ENCODE data around the gene HRH3.

HRH3 gene

GRCh38 chr20:62243906-62244515 lies 23.9 kb upstream of the HRH3 start:
- DNase-seq (ENCODE audit: low spot score) = no peak

- DNase-seq (ENCODE audit: low spot score) = no peak
Observed at GRCh38 chr20:62243106-62243505, 23.0 kb upstream of the HRH3 start.

DNA sequence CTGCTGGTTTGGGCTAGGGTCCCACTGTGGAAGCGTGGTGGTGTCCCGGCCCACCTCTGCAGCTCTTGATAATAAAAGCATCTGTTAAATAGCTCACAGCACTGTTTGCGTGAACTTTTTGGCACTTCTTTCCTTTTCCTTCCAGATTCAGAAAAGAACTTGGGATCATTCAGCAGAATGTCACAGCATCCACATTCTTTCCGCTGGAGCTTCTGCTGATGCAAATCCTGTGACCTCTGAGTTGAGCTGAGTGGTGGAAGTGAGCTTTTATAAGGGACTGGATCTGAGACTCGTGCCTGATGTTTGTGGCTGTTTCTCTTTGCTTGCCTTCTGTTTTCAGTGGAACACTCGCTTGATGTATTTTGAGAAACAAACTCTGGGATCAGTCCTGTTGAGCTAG lies 22.1 kb upstream of the HRH3 start:
- no peak for DNase-seq (ENCODE audit: low spot score)

DNA sequence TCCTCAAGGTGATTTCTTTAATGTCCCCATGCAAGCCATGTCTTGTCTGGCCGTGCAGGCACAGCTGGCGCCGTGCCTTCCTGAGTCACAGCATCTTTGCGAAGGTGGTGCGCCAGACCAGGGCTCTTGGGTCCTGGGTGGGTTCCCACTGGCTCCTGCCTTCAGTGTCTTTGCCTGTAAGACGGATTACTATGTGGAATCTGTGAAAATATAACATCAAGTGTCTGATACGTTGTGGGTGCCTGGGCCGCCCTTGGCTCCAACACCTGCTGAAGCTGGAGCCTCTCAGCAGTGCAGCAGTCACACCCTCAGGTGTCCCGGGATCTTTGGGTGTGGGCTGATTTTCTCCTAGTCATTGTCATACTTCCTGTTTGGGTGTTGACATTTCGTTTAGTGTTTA lies 21.4 kb upstream of the HRH3 start:
- DNase-seq (ENCODE audit: low spot score) = no peak

GRCh38 chr20:62240020-62240685 lies 20.1 kb upstream of the HRH3 start:
- no peak for DNase-seq (ENCODE audit: low spot score)

DNA sequence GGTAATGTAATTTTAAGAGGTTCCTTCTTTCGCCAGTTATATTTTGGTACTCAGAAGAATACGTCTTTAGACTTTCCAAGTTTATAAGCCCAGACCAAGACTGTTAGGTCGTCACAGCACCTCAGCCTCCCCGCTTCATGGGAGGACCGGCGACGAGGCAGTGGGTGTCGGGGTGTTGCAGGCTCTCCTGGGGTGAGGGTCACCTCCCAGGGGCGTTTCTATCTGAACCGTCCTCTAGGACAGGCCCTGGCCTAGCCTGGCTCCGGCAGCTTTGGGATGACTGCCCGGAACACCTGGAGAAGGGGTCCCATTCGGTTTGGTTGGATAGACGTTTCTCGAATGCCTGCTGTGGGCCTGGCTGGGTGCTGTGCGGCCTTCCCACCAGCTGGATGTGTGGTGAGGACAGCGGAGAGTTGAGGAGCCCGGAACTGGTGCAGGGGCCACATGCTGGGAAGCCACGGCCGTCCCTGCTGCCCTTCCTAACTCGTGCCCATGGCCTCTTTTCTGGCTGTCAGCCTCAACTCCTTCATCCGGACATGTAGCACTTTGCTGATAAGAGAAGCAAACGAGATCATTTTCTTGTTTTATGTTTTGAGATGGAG lies 19.3 kb upstream of the HRH3 start:
- no peak for DNase-seq (ENCODE audit: low spot score)

DNA sequence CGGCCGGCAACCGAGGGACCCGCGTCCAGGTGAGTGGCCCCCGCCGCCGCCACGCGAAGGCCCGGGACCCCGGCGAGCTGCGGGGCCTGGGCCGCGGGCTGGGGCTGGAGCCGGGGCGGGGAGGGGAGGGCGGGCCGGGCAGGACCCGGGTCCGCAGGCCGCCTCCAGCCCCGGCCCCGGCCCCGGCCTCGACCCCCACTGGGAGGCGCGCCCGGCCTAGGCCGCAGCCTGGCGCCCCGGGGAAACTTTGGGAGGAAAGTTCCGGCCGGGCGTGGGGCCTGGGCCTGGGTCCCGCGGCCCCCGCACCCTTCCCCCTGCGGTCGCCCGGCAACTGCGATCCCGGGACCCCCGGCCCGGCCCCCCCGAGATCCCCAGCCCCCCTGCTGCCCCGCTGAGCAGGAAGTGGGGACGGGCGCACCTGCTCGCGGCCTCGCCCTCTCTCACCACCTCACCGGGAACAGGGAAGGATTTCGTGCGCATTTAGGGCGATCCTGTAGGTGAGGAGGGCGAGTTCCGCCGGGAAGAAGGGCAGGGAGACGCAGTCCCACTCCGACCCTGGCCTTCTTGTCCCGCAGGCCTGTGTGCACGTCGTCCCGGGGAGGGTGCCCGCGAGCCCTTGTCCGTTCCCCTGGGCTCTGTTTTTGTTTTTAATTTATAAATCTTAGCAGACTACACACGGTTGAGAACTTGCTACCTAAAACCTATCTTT lies 18.6 kb upstream of the HRH3 start:
- no peak for DNase-seq (ENCODE audit: low spot score)

- peak; percentile 99 for DNase-seq (ENCODE audit: low spot score)
Observed at GRCh38 chr20:62237801-62238568, 17.9 kb upstream of the HRH3 start, which contains the start of gene OSBPL2. Gene OSBPL2 (plus strand): TSS chr20:62238521. CDS start chr20:62256185, 17,664 bp downstream.

- no peak for DNase-seq (ENCODE audit: low spot score)
Observed at GRCh38 chr20:62237514-62237800, 17.4 kb upstream of the HRH3 start.

GRCh38 chr20:62236766-62237513 lies 16.9 kb upstream of the HRH3 start:
- DNase-seq (ENCODE audit: low spot score) = no peak

- no peak for DNase-seq (ENCODE audit: low spot score)
Observed at GRCh38 chr20:62236200-62236599, 16.1 kb upstream of the HRH3 start.

DNA sequence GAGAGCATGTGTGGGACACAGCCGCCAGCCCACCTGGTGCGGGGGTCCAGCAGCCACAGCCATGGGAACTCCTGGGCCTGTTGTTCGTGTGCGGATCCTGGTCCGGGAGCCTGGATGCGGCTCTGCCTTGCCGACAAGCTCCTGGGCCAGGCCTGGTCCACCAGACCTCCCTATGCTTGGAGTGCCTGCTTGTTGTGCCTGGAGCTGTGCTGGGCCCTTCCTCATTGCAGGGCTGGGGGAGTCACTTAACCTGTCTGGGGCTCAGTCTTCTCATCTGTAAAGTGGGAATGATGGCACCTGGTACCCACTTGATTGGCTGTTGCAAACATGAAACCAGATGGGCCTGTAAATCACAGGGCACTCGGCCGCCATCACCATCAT lies 15.7 kb upstream of the HRH3 start:
- no peak for DNase-seq (ENCODE audit: low spot score)

DNA sequence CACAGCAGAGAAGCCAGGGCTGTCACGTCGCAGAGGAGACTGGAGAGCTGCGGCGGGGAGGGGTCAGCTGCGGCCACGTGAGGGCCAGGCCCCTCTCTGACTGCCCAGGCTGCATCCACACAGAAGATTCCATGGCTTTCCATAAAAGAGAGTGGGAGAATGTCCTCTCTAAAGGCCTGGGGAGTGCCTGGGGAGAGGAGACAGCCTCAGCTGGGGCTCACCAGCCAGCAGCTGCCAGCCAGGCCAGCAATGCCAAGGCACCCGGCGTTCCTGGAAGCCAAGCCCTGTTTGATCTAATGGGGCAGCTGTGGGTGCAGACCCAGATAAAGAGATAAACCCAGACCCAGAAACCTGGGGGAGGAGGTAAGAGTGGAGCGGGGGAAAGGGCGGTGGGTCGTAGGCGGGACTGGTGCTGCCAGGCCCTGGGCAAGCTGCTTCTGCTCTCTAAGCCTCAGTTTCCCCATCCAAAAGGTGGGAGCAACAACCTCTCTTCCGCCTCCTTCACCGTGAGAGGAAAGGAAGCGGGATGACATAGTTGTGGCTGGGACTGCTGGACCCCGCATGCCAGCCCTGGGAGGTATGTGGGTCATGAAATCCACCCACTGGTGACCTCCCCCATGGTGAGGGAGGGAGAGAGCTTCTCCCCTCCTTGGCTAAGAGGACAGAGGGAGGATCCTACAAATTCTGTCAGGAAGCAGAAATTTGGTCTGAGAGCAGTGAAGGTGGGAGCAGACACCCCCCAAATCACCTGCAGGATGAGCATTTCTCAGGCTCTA lies 15.1 kb upstream of the HRH3 start:
- no peak for DNase-seq (ENCODE audit: low spot score)

DNA sequence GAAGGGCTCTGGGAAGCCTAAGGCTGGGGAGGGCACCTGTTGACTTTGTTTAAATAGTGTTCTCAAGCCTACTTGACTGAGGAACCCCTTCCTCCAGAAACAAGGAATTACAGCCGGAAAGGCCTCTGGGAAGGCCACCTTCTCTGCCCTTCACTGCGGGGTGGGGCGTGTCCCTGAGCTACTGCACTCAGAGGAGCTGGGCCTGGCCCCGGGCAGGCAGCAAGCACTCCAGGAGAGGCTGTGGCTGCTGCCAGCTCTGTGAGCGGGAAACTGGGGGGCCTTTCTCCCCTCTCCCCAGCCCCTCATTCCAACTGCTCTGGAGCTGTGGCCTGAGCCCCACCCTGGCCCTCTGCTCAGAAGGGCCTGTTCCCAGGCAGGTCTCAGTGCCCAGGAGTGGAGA lies 14.3 kb upstream of the HRH3 start:
- no peak for DNase-seq (ENCODE audit: low spot score)

DNA sequence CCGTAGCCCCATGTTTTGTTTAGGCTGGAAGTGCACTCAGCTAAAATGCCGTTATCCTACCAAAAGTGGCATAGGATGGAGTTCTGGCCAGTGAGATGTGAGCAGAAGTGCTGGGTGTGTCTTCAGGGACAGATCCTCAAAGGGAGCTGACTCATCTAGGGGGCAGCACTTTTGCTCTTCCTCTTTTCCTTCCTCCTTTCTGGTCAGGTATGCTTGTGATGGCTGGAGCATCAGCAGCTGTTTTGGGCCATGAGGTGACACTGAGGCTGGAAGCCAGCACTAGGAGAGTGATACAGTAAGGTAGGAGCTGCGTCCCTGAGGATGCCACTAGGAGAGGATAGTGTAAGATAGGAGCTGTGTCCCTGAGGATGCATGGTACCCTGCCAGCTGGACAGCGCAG lies 13.6 kb upstream of the HRH3 start:
- DNase-seq (ENCODE audit: low spot score) = no peak

DNA sequence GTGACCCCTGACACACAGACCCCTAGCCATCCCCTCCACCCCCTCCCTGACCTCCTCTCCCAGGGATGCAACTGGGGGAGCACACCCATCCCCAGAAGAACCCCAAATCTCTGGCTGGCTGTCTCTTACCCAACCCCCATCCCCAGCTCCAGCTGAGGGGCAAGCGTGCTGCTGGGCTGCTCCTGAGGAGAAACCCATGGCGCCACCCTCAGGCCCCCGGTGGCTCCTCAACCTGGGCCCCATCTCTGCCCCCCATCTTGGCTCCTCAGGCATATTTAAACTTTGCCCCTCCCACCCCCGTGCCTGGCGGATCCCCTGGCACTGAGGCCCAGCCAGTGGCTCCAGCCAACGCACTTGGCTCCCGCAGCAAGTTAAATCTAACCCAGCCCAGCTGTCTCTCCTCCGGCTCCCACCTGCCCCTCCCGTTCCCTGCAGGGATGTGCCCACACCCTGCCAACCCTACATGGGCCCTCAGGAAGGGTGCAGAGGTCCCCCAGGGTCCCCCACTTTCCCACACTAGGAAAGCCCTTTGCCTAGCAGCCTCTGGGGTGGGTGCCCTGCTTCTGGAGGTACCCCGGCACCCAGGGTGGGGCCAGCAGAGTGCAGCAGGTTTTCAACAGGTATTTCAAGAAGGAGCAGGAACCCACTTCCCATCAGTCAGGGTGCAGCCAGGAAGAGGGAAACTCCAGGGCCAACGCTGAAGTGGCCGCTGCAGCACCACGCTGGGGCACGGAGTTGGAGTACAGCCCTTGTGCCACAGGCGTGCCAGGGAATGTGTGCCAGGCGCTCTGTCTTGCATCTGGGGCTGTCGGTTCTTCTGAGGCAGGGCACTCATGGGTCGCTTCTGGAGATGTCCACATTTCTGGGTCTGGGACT lies 12.9 kb upstream of the HRH3 start:
- no peak for DNase-seq (ENCODE audit: low spot score)

DNA sequence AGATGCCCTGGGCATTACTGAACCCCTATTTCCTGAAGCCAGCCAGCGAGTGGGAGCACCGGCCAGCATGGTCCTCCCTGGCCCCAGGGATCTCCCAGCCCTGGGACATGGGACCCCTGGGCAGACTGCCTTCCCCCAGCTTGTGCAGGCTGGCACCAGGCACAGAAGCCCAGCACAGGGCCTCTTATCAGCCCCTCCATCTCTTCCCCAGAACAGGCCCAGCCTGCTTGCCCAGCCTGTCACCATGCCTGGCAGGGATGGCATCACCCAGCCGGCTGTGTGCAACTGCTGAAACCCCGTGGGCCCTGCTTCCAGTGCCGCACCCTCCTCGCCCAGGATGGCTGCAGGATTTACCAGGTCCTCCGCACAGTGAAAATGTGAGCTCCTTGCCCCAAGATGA lies 12.1 kb upstream of the HRH3 start:
- DNase-seq (ENCODE audit: low spot score) = no peak

GRCh38 chr20:62231292-62231691 lies 11.2 kb upstream of the HRH3 start:
- DNase-seq (ENCODE audit: low spot score) = no peak

DNA sequence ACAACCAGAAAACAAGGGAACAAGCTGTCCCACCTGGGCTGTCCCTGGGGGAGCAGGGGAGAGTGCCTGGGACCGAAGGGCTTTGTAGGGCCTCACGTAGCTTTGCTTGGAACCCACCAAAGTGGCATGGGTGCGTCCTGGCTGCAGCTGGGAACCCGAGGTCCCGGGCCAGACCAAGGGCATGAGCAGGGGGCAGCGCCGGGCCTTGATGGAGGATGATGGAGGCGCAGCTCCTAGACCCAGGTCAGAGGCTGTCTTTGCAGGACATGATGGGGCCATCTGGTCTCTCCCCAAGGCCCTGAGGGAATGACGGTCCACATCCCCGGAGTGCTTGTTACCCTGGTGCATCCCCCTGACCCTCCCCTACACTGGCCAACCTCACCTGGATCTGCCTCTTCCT lies 10.6 kb upstream of the HRH3 start:
- DNase-seq (ENCODE audit: low spot score) = no peak

DNA sequence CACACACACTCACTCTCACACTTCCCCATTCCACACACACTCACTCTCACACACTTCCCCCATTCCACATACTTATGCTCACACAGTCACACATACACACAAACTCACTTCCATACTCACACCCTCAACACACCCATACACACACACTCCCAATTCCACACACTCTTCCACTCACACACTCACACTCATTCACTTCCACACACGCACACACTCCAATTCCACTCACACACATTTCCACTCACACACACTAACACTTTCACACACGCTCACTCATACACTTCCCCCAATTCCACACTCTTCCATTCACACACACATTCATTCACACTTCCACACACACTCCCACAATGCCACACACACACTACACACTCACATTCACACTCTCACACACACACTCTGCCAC lies 10.2 kb upstream of the HRH3 start:
- DNase-seq (ENCODE audit: low spot score) = no peak
